ENCODE measurements around the gene HIVEP1.

The HIVEP1 gene

DNA sequence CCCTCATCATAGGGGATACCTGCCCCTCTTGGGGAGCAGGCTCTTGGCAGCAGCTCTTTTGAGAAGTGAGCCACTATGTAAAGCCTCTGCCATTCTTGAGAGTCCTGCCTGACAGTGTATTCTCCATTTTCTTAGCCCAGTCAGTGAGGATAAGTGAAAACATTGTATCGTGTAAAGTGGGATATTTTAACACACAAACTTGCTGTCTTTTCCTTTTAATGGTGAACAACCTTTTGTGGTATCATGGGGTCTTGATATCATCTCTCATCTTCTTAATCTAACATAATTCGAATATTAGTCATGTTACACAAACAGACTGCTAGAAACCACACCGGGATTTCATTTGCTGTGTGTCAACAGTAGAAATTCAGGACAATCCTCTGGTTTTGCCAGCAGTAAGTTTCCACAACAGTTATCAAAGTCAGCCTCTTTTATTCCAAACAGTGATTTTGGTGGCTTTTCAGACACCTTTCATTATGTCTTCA, 136.2 kb downstream of the HIVEP1 start:
- H3K9me3 ChIP-seq (ENCODE audit: control insufficient read depth, insufficient read depth, low read depth, low read length), result no peaks in the 10 kb centered on the region
- no peak overlapping the region for H3K27ac ChIP-seq (ENCODE audit: extremely low read depth, low read depth, low read length)
- H3K36me3 ChIP-seq (ENCODE audit: control insufficient read depth in 2 of 2, insufficient read depth in 1 of 2, low read length in 2 of 2), result no peaks in the 10 kb centered on the region
- ChIA-PET CTCF (interaction anchor here (0.6 to 1.3 kb wide), 3 partner anchors 9 to 650 kb away, joined by 3 to 4 read pairs (median 3); no protein-coding TSS in a partner anchor), POLR2A (no interaction called here)
- TF ChIP-seq ZNF624 (tag by site-specific recombination; IDR thresholded peaks at IDR 0.05) (no peak), SP3 (tag by site-specific recombination; IDR thresholded peaks at IDR 0.05) (no peak), ZNF354C (tag by site-specific recombination; IDR thresholded peaks at IDR 0.05; ENCODE audit: borderline replicate concordance, low read depth) (no peak), ZNF223 (tag by site-specific recombination; IDR thresholded peaks at IDR 0.05) (no peak), ZNF677 (tag by site-specific recombination; IDR thresholded peaks at IDR 0.05) (no peak), ZNF521 (tag by site-specific recombination; IDR thresholded peaks at IDR 0.05) (no peak), ZXDB (tag by site-specific recombination; IDR thresholded peaks at IDR 0.05) (no peak), ZBTB7A (tag by site-specific recombination; IDR thresholded peaks at IDR 0.05; ENCODE audit: low read depth) (no peak), ZNF707 (tag by site-specific recombination; IDR thresholded peaks at IDR 0.05) (no peak), ZNF221 (tag by site-specific recombination; IDR thresholded peaks at IDR 0.05; ENCODE audit: borderline replicate concordance) (no peak), ZNF548 (tag by site-specific recombination; IDR thresholded peaks at IDR 0.05) (no peak), ZNF544 (tag by site-specific recombination; IDR thresholded peaks at IDR 0.05) (no peak), ZNF23 (tag by site-specific recombination; IDR thresholded peaks at IDR 0.05; ENCODE audit: borderline replicate concordance) (no peak), ZNF658 (tag by site-specific recombination; IDR thresholded peaks at IDR 0.05) (no peak), ZNF2 (tag by site-specific recombination; IDR thresholded peaks at IDR 0.05) (no peak)
- TF ChIP-seq, protein P1, sequence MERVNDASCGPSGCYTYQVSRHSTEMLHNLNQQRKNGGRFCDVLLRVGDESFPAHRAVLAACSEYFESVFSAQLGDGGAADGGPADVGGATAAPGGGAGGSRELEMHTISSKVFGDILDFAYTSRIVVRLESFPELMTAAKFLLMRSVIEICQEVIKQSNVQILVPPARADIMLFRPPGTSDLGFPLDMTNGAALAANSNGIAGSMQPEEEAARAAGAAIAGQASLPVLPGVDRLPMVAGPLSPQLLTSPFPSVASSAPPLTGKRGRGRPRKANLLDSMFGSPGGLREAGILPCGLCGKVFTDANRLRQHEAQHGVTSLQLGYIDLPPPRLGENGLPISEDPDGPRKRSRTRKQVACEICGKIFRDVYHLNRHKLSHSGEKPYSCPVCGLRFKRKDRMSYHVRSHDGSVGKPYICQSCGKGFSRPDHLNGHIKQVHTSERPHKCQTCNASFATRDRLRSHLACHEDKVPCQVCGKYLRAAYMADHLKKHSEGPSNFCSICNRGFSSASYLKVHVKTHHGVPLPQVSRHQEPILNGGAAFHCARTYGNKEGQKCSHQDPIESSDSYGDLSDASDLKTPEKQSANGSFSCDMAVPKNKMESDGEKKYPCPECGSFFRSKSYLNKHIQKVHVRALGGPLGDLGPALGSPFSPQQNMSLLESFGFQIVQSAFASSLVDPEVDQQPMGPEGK (tag by site-specific recombination; IDR thresholded peaks at IDR 0.05), result no peak
- TF ChIP-seq, protein P2, sequence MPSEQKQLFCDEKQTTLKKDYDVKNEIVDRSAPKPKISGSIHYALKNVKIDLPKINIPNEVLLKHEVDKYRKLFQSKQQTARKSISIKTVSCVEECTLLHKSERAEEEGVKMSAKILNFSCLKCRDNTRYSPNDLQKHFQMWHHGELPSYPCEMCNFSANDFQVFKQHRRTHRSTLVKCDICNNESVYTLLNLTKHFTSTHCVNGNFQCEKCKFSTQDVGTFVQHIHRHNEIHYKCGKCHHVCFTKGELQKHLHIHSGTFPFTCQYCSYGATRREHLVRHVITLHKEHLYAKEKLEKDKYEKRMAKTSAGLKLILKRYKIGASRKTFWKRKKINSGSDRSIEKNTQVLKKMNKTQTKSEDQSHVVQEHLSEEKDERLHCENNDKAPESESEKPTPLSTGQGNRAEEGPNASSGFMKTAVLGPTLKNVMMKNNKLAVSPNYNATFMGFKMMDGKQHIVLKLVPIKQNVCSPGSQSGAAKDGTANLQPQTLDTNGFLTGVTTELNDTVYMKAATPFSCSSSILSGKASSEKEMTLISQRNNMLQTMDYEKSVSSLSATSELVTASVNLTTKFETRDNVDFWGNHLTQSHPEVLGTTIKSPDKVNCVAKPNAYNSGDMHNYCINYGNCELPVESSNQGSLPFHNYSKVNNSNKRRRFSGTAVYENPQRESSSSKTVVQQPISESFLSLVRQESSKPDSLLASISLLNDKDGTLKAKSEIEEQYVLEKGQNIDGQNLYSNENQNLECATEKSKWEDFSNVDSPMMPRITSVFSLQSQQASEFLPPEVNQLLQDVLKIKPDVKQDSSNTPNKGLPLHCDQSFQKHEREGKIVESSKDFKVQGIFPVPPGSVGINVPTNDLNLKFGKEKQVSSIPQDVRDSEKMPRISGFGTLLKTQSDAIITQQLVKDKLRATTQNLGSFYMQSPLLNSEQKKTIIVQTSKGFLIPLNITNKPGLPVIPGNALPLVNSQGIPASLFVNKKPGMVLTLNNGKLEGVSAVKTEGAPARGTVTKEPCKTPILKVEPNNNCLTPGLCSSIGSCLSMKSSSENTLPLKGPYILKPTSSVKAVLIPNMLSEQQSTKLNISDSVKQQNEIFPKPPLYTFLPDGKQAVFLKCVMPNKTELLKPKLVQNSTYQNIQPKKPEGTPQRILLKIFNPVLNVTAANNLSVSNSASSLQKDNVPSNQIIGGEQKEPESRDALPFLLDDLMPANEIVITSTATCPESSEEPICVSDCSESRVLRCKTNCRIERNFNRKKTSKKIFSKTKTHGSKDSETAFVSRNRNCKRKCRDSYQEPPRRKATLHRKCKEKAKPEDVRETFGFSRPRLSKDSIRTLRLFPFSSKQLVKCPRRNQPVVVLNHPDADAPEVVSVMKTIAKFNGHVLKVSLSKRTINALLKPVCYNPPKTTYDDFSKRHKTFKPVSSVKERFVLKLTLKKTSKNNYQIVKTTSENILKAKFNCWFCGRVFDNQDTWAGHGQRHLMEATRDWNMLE (tag by site-specific recombination; conservative IDR thresholded peaks at IDR 0.05; ENCODE audit: low read depth), result no peak
- H3K4me1 ChIP-seq (ENCODE audit: control insufficient read depth, insufficient read depth, low read length), result no peaks in the 10 kb centered on the region
- H3K4me3 ChIP-seq (ENCODE audit: low read depth, low read length), result no peak overlapping the region

DNA sequence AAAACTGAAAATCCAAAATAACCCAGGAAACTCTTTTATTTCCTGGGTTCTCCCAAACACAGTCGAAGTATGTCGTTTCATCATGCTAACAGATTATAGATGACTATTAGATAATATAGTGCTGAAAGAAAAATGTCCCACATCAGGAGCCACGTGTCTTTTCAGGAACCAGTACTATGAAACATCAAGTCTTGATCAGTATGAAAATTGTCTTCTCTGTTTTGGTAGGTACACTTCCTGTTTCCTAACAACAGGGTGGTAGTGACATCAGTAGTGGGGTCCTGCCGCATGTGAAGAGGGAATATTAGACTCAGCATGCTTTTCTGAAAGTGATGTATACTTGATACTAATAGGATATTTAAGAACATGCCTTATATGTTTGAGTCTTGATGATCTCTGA, 136.7 kb downstream of the HIVEP1 start:
- ChIA-PET CTCF (interaction anchor here (0.6 to 2.1 kb wide), 7 partner anchors 9 to 650 kb away, joined by 3 to 13 read pairs (median 4); partner anchors contain the start of gene EDN1), POLR2A (no interaction called here)
- Histone ChIP-seq H3K9me3 (ENCODE audit: control insufficient read depth, insufficient read depth, low read depth, low read length) (no peaks in the 10 kb centered on the region), H3K4me1 (ENCODE audit: control insufficient read depth, insufficient read depth, low read length) (no peaks in the 10 kb centered on the region), H3K27ac (ENCODE audit: extremely low read depth, low read depth, low read length) (no peak overlapping the region), H3K4me3 (ENCODE audit: low read depth, low read length) (no peak overlapping the region), H3K36me3 (ENCODE audit: control insufficient read depth in 2 of 2, insufficient read depth in 1 of 2, low read length in 2 of 2) (no peaks in the 10 kb centered on the region)
- TF ChIP-seq ZFP69B (tag by site-specific recombination; IDR thresholded peaks at IDR 0.05) (no peak), SP7 (tag by site-specific recombination; IDR thresholded peaks at IDR 0.05) (no peak), ZNF140 (tag by site-specific recombination; IDR thresholded peaks at IDR 0.05) (no peak), ZNF544 (tag by site-specific recombination; IDR thresholded peaks at IDR 0.05) (no peak), ZNF48 (tag by site-specific recombination; IDR thresholded peaks at IDR 0.05) (no peak), ZNF747 (tag by site-specific recombination; IDR thresholded peaks at IDR 0.05) (no peak)
- TF ChIP-seq, protein P3, sequence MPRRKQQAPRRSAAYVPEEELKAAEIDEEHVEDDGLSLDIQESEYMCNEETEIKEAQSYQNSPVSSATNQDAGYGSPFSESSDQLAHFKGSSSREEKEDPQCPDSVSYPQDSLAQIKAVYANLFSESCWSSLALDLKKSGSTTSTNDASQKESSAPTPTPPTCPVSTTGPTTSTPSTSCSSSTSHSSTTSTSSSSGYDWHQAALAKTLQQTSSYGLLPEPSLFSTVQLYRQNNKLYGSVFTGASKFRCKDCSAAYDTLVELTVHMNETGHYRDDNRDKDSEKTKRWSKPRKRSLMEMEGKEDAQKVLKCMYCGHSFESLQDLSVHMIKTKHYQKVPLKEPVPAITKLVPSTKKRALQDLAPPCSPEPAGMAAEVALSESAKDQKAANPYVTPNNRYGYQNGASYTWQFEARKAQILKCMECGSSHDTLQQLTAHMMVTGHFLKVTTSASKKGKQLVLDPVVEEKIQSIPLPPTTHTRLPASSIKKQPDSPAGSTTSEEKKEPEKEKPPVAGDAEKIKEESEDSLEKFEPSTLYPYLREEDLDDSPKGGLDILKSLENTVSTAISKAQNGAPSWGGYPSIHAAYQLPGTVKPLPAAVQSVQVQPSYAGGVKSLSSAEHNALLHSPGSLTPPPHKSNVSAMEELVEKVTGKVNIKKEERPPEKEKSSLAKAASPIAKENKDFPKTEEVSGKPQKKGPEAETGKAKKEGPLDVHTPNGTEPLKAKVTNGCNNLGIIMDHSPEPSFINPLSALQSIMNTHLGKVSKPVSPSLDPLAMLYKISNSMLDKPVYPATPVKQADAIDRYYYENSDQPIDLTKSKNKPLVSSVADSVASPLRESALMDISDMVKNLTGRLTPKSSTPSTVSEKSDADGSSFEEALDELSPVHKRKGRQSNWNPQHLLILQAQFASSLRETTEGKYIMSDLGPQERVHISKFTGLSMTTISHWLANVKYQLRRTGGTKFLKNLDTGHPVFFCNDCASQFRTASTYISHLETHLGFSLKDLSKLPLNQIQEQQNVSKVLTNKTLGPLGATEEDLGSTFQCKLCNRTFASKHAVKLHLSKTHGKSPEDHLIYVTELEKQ (tag by site-specific recombination; IDR thresholded peaks at IDR 0.05; ENCODE audit: borderline replicate concordance), result no peak
- TF ChIP-seq, protein P4, sequence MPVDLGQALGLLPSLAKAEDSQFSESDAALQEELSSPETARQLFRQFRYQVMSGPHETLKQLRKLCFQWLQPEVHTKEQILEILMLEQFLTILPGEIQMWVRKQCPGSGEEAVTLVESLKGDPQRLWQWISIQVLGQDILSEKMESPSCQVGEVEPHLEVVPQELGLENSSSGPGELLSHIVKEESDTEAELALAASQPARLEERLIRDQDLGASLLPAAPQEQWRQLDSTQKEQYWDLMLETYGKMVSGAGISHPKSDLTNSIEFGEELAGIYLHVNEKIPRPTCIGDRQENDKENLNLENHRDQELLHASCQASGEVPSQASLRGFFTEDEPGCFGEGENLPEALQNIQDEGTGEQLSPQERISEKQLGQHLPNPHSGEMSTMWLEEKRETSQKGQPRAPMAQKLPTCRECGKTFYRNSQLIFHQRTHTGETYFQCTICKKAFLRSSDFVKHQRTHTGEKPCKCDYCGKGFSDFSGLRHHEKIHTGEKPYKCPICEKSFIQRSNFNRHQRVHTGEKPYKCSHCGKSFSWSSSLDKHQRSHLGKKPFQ (tag by site-specific recombination; IDR thresholded peaks at IDR 0.05), result no peak

Measured in HEK293 (cell line).